HPDE6-E6E7 (cell line): ENCODE data around the gene KIF7.
"Not testable (repeated sequence)": the region's sequence is repeated elsewhere in the genome, so short reads cannot be mapped to it uniquely, and the experiment has no call there.

Experiments
- DNase-seq: peaks from one replicate; pipeline ENCODE4 v3.0.0; 2011; ENCODE audit warnings: missing footprints; ENCODE audit errors: extremely low spot score

Gene KIF7

DNA sequence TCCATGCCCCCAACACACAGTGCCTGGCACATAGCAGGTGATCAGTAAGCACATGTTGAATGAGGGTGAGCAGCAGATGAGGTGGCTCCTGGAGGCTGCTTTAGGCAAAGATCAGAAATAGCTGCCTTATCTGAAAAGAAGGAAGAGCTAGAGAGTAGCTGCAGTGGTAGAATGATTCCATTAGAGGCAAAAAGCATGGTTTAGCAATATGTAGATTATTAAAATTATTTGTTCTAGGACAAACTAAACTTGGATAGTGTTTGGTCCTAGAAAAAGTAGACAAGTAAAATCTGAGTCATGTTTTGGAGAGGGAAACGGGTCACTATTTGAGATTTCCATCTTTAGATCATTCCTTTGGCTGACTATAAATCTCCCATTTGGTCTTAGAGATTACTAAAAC is 32.1 kb downstream of the KIF7 start:
- no peak for DNase-seq

DNA sequence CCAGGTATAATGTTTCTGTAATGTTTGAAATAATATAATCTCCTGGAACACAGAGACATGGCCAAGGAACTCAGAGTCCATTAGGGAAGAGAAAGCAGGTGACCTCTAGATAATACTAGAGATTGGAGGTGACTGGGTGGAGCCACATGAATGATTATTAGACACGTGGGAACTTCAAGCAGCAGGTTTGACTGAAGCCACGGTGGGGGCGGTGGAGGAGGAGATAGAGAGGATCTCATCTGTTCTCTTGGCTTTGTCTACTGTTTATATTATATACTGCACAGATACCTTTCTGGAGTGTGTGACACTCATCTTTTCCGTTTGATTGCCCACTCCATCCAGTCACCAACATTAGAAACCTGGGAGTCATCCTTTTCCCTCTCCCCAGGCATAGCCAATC is 33.7 kb downstream of the KIF7 start:
- no peak for DNase-seq

DNA sequence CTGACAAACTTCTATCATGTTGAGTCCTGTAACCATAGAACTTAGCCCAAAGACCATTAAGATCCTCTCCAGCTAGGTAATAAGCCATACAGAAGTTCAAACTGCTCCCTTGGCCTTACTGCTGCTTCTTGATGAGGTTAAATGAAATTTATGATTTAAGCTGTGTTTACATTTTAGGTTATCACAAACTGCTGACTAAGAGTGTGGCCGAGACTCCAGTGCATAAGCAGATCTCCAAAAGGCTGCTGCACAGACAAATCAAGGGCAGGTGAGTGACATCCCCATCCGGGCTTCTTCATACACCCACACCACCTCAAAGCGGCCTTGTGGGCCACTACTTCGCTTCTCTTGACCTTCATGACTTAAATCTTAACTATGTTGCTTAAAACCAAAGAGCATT is 39.0 kb downstream of the KIF7 start:
- no peak for DNase-seq

DNA sequence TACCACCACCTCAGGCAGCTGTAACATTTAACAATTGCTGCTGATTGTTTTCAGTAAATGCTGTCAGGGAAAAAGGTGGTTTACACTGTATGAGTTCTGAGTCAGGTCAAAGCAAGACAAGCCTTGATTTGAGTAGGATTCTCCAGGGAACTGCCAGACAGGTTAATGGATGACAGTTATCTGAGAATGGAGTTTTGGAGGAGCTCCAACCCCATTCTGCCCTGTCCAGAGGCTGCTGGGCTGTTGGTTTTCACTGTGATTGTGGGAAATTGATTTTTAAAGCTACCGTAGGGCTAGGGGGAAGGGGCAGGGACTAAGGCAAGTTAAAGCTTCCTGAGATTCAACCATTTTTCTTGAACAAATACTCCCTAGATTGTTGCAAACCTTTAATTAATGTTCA is 40.1 kb downstream of the KIF7 start:
- DNase-seq, result no peak

DNA sequence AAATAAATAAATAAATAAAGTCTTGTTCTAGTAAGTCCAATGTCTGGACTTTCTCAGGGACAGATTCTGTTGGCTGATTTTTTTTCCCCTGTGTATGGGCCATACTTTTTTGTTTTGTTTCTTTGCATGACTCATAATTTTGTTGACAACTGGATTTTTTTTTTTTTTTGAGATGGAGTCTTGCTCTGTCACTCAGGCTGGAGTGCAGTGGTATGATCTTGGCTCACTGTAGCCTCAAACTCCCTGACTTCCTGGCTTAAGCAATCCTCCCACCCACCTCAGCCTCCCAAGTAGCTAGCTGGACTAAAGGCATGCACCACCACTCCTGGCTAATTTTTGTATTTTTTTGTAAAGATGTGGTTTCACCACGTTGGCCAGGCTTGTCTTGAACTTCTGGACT is 41.1 kb downstream of the KIF7 start:
- DNase-seq, result no peak

DNA sequence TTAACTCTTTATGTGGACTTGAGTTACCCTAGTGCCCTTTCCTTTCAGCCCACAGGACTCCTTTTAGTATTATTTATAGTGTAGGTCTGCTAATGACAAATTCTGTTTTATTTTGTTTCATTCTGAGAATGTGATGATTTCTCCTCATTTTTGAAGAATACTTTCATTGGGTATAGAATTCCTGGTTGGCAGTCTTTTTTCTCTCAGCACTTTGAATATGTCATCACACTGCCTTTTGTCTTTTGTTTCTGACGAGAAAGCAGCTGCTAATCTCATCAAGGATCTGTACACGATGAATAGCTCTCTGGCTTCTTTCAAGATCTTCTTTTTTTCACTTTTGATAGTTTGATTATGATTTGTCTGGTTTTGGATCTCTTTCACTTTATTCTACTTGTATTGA is 42.2 kb downstream of the KIF7 start:
- DNase-seq, result no peak

DNA sequence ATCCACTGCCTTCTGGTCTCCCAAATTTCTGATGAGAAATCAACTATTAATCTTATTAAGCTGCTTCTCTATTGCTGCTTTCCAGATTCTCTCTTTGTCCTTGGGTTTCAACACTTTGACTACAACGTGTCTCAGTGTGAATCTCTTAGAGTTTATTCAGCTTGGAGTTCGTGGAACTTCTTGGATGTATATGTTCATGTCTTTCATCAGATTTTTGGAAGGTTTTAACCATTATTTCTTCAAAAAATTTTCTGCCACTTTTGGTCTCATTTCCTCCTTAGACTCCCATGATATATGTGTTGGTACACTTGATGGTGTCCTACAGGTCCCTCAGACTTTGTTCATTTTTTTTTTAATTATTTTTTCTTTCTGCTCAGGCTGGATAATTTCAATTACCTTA is 44.0 kb downstream of the KIF7 start:
- no peak for DNase-seq

DNA sequence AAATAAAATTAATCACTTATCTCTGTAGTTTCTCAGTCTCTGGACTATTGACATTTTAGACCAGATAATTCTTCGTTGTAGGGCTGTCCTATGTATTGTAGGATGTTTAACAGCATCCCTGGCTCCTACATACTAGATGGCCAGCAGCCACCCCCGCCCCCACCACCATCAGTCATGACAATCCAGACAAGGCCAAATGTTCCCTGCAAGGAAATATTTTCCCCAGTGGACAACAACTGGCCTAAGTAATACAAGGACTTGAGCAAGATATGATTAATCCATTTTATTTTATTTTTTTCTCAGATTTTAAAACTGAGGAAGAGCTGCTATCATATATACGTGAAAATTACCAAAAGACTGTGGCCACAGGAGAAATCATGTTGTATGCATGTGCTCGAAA is 56.2 kb downstream of the KIF7 start:
- no peak for DNase-seq

DNA sequence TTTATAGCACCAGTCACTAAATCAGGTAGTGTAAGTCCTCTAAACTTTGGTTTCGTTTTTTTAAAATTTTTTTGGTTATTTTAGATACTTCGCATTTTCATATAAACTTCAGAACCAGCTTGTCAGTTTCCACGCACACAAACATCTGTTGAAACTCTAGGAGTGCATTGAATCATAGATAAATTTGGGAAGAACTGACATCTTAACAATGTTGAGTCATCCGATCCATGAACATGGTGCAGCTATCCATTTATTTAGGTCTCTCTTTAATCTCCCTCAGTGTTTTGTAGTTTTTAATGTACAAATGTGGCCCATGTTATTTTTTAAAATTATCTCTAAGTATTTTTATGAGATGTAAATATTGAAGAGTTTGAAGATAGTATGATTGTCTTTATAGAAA is 62.2 kb downstream of the KIF7 start:
- DNase-seq, result no peak

DNA sequence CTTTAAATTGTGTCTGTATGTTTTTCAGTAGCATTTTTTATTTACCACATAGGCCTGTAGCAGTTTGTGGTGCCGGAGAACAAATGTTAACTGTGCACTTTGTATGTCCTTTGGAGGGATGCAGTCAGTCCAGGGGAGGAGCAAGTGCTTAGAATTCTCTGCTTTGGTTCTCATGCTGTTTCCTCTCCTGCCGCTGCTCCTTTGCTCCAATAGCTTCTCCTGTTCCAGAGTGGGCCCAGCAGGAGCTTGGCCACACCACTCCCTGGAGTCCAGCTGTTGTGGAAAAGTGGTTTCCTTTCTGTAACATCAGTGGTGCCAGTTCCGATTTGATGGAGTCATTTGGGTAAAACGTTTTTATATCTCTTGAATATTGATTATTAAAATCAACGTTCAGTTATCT is 63.4 kb downstream of the KIF7 start:
- DNase-seq, result no peak

DNA sequence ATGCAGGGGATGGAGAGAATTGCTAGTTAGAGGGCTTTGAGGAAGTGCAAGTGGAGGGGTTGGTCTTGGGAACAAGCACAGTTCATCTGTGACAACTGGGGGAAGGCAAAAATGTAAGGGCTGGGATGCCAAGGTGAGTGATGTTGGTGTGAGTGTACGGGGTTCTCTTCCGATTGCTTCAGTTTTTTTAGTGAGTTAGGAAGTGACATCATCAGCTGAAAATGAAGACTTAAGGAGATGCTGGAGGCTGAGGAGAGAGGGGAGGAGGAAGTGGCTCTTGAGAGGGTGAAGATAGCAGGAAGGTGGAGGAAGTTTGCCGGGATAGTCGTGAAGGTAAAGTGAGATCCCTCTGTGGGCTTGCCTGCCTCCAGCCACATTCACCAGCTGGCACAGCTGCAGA is 67.3 kb downstream of the KIF7 start:
- no peak for DNase-seq

DNA sequence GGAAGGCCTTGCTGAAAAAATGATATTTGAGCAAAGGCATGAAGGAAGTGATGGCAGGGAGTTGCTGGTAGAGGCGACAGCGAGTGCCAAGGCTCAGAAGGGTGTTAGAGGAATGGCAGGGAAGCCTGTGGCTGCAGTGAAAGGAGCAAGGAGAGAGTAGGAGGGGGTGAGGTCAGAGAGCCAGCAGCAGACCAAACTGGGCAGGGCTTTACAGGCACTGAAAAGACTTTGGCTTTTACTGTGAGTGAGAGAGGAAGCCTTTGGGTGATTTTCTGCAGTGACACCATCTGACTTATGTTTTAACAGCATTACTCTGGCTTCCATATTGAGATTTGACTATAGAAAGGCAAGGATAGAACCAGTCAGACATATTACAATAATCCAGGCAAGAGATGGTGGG is 68.6 kb downstream of the KIF7 start:
- DNase-seq, result no peak

DNA sequence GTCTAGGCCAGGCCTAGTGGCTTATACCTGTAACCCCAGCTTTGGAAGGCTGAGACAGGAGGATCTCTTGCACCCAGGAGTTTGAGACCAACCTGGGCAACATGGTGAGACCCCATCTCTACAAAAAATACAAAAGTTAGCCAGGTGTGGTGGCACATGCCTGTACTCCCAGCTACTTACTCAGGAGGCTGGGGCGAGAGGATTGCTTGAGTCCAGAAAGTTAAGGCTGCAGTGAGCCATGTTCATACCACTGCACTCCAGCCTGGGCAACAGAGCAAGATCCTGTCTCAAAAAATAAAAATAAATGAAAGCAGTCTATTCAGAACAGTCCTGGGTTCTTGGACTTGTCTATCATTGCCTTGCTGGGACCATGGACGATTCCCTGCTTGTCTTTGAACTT is 74.5 kb downstream of the KIF7 start:
- not testable (repeated sequence) for DNase-seq

DNA sequence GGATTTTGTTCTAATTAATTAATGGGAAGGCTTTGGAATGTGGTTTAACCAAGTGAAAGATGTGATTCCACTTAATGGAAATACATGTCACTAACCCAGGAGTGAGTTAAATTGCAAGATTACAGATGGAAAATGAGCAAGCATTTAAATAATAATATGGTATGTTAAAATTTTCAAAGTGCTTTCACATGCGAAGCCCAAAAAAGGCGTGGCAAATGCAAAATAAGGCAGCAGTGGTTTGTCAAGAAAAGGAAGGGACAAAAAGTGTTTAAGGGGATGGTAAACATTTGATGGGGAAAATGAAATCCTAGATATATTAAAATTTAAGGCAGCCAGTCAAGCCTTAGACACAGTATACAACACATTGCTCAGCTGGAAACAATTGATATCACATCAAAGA is 77.1 kb downstream of the KIF7 start:
- DNase-seq, result no peak
